Raji (cell line): ENCODE measurements around the gene PRKAG2.

Experiments used
- POLR2A ChIP-seq: IDR thresholded peaks from 2 replicates; pipeline ENCODE4 v1.6.1; 2011; ENCODE audit warnings: low read depth, low read length, control low read depth; ENCODE audit not compliant: insufficient read depth

Gene PRKAG2

DNA sequence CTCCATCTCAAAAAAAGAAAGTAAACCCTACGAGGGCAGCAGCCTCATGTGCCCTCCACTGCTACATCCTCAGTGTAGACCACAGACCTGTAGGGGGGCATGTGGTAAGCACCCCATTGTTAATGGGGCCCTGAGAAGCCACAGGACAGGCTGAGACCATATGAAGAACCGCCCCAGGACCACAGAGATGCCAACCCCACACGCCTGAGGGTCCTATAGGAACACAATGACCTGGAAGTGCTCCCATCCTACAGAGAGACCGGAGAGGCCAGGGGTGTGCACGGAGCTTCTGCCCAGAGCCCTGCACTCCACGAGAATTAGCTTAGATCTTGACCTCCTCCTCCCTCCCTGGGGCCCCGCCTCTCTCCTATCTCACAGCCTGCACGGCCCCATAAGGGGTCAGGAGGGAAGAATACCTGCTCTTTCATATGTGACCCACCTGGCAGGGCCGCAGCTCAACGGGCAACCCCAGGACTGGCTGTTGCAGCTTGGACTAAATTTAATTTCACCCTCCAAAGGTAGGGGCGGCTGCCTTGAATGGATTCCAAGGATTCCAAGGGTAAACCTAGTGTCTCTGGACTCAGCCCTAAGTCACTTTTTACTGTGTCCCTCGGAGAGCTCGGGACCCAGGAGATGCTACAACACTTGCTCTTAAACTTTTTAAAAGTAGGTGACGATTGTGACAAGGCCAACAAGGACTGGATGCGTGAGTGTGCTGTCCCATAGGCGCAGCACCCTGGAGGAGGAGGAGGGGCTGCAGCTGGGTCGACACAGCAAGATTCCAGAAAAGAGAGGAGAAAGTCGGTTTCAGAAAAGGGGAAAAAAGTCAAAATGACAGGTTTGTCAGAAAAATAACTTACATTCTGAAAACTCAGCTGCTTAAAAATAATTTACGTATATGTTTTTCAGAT, 24.2 kb downstream of the PRKAG2 start:
- no peak for TF ChIP-seq POLR2A

DNA sequence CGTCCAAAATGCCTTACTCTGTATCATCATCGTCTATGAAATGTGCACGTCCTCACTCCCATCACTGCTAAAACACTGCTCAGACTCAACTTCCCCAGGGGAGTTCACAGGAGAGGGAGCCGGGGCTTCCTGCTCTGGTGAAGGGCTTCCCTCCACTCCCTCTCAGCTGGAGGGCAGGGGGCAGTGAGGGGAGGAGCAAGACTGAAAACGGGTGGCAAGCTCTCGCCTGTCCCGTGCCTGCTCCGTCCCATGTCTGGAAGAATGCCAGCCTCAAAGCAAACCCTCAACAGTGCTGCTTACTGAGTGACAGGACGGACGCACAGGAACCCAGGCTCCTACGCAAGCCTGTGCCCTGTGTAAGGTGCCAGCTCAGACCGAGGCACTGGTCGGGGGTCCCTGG, 25.1 kb downstream of the PRKAG2 start:
- no peak for TF ChIP-seq POLR2A

DNA sequence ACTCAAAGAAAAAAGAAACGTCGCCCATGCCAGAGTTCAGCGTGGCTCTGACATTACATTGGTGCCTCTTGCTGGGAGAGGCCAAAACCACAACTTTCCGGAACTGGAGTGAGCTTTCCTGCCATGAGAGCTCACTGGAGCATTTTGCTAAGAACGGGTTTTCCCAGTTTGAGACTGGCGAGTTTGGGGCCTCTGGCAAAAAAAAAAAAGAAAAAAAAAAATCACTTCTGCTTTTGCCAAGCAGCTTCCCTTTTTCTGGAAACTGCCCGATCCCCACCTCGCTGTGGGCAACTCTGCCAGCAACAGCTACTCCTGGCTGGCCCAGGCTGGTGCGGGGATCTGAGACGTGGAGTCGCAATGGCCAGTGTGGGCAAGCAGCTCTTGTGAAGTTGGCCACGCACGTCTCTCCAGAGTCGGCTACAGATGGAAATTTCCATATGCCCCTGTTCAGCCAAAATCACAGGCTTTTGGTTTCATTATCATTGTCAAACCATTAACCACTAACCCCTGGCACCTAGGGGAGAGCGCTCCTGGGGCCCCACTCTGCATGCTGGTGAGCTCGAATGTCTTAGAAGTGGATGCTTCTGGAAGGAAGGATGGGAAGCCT, 25.7 kb downstream of the PRKAG2 start:
- no peak for TF ChIP-seq POLR2A

DNA sequence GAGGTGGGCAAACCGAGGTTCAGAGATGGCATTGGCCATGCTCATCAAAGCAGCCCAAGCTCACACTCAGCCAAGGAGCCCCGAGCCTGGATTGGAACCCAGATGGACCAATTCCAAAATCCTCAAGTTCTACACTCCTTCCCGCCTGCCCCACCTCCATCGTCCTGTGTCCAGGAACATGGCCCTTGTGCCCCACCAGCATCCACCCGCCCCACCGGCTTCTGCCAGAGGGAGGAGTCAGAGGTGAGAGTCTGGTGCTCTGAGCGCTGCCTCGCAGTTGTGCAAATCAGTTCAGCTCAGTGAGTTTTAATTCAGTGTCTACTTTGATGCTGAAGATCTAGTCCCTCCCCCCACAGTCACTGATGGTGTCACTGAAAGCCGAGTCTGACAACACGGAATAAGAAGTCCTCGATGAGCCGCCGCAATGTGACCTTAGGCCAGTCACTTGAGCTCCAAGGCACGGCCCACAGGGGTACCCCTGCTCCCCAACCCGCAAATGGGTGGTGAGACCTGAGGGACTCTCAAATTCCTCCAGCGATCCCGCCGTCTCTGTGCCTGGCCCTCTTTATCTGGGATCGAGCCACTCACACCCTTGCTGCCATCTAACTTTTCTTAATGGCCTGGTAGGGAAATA, 26.3 kb downstream of the PRKAG2 start:
- no peak for TF ChIP-seq POLR2A

DNA sequence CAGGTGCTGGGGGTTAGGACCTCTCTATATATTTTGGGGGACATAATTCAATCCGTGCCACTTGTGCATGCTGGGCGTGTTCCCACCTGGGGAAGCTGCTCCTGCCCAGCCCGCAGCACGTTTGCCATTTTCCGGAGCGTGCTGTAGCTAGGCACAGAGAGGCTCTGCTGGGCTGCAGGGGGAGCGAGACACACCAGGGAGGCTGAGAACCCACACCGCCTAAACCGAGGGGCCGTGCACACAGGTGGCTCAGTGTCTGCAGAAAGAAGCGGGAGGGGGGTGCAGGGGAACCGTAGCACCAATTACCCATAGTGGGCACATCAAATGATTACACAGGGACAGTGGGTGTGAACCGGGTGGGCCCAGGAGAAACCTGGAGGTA, 27.0 kb downstream of the PRKAG2 start:
- no peak for TF ChIP-seq POLR2A

DNA sequence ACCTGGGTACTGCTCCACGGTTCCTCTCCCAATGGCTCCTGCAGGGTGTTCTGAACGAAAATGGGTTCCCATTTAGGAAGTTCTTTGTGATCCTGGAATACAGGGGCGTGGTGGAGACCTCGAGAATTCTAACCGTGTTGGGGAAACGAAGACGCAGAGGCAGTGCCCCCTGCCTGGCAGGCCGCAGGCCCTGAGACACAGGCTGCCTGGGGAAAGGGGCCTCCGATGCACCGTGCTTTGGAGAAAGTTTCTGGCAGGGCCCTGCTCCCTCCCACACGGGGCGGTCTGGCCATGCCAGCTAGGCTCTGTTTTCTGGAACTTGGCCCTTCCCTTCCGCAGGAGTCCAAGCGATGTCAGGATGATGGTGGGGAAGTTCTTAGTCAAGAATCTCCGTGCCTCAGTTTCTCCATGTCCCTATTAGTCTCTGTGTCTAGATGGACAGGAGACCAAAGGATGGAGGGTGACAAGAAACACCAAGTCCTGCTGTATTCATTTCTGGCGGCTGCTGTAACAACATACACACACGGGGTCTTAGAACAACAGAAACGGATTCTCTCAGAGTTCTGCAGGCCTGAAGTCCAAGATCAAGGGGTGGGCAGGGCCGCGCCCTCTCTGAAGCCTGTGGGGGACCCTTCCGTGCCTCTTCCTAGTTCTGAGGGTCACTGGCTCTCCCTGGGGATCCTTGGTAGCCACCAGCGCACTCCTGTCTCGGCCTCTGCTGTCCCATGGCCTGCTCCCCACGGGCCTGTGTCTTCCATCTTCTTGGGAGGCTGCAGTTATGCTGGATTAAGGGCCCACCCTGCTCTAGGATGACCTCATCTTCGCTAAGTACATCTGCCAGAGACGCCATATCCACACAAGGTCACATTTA, 27.7 kb downstream of the PRKAG2 start:
- TF ChIP-seq POLR2A, result no peak

DNA sequence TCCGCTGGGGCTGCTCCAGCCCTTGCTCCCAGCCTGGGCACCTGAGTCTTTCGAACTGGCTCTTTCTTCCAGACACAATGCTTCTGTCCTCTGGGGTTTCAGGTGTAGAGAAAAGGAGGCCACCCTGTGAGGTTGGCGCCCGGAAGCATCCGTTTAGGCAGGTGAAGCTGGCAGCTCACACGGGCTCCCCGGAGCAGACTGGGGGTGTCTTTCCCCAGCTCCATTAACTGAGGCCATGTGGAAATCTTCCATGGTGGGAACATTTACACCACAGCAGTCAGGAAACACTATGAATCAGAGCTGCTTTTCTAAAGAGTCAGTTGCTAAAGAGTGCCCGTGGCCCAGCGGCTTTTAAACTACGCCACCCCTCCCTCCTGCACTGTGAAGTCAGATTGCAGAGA, 29.2 kb downstream of the PRKAG2 start:
- no peak for TF ChIP-seq POLR2A

DNA sequence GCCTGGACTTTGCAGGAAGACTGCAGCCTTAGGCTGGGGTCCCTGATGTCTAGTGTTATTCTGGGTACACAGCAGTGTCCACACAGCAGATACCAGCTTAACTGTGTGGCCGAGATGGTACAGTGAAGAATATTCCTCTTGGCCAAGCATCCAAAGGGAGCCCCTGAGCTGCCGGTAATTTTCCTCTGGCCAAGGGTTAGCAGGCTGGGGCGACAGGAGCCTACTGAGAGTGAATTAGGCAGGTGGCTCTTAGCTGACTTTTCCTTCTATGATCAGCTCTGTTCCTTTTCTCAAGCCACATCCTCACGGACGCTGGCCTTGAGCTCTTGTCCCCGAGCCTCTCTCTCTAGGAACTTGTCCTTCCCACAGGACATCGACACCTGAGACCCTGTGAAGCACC, 29.8 kb downstream of the PRKAG2 start:
- no peak for TF ChIP-seq POLR2A

DNA sequence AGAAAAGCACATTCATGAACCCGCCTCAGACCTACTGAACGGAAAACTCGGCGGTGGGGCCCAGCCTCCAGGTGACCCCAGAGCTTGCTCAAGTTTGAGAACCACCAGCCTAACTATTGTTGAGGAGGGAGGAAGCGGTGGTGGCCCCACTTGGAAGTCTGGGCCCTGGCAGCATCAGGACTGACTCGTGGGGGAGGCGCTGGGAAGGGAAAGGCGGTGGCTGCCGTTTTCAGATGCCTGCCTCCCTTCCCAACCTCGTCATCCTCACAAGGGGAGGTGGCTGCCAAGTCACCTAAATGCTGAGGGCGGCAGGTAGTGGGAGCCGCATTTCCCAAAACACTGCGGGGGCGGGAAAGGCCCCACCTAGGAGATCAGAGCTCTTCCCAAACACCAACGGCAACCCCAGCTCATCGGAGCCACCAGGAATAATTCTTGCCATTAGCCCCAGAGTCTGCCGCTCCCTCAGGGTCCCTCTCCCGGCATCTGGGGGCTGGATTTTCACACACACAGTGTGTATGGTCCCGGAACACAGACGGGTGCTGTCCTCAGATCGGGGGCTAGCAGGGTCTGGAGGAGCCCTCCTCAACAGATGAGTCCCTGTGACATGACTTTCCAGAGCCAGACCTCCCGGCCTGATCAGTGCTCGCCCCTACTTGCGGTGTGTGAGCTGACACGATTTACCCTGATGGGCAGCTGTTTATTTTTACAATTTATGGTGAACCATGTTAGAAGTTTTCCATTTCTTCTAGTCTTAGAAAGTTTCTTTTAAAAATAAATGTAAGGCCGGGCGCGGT, 31.3 kb downstream of the PRKAG2 start:
- TF ChIP-seq POLR2A, result no peak

DNA sequence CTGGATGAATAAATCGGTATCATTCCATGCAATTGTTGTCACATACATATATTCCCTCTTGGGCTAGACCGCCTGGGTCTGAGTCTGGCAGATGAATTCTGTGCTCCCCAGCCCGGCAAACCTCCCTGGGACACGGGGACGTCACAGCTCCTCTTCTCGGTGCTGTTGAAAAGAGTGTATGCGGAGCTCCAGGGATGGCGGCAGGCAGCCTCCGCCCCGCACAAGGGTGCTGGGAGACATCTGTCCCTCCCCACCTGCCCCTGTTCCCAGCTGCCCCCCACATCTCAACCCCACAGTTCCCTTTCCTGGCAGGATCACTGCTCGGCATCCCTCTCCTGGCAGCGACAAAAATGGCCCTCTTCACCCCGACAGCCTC, 32.1 kb downstream of the PRKAG2 start:
- no peak for TF ChIP-seq POLR2A

DNA sequence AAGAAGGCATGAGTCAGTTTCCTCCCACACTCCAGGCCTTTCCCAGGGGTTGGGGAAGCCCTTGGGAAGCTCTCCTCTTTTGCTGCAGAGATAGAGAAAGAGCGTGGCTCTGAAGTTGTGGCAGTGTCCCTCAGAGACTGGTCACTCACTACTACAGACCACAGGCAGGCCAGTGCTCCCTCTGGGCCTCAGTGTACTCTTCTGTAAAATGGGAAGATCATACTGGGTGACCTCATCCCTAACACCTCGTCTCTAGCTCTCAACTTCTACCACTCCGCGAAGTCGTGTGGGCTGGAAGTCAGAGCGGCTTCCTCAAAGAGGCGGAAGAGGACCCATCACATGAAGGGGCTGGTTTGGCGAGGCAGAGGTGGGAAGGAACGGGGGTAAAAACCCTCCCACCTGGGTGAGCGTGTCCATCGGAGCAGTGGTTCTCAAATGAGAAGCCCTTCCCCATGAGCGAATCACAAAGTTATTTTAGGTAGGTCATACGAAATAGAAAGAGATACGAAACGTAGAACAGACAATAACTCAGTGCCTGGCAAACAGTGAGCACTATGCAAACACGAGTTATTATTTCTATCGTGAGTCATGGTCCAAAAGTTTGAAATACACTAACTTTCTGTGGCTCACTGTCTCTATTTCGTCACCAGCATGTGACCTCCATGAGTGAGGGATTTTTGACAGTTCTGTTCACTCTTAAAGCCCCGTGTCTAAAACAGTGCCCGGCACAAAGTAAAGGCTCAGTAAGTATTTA, 32.7 kb downstream of the PRKAG2 start:
- no peak for TF ChIP-seq POLR2A

DNA sequence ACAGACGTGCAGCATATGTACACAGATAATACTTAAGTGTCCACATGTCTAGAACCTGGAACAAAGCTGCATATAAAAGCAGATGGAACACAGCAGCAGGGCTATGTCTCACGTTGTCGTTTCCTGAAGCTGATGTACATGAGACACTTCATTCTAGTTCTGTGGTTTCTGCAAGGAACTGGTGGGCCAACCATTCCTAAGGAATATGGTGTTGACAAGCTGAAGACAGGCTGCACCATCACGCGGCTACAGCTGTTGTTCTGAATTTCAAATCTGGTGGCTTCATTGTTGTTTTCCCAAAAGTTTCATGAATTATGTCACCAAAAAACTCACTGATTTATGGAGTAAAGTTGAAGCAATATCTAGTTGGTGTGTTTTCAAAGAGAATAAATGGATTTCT, 33.7 kb downstream of the PRKAG2 start:
- TF ChIP-seq POLR2A, result no peak

DNA sequence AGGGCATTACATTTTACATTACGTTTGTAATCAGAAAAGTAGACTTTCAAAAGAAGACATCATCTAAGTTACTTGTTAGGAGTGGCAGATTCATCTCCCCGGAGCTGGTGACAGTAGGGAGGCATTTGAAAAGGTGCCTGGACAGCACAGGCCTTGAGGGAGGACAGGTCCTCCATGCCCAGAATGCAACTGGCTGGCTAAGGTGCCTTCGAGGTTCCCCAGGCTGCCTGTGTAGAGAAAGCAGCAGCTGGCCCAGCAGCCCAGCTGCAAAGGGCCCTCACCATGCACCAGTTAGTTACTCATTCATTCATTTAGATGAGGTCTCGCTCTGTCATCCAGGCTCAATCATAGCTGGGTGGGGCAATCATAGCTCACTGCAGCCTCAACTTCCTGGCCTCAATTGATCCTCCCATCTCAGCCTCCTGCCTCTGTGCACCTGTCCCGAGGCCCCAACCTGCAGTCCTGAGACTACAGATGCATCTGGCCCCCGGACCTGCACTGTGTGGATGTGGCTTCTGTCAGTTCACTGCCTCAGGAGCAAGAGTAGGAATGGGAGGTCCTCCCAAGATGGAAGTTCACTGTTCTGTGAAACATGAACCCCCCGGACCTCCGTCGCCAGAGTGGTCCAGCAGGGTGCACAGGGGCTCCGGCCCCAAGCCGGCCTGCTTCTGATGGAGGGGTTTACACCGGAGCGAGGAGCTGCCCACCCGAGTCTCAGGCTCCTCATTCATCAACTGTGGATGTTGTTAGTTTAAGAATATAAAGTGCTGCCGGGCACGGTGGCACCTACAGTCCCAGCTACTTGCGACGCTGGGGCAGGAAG, 36.6 kb downstream of the PRKAG2 start:
- no peak for TF ChIP-seq POLR2A
